GM19468 (cell line): ENCODE results near the gene RASGEF1C.
"Not testable (repeated sequence)": the region's sequence is repeated elsewhere in the genome, so short reads cannot be mapped to it uniquely, and the experiment has no call there.

Experiments used
- ATAC-seq: cut with Tn5 transposase; IDR thresholded peaks from one replicate; pipeline ENCODE4 v1.9.1; 2021; ENCODE audit warnings: mild to moderate bottlenecking, moderate library complexity, moderate number of reproducible peaks; ENCODE audit not compliant: unreplicated experiment; ENCODE audit errors: extremely low read depth

Gene RASGEF1C

DNA sequence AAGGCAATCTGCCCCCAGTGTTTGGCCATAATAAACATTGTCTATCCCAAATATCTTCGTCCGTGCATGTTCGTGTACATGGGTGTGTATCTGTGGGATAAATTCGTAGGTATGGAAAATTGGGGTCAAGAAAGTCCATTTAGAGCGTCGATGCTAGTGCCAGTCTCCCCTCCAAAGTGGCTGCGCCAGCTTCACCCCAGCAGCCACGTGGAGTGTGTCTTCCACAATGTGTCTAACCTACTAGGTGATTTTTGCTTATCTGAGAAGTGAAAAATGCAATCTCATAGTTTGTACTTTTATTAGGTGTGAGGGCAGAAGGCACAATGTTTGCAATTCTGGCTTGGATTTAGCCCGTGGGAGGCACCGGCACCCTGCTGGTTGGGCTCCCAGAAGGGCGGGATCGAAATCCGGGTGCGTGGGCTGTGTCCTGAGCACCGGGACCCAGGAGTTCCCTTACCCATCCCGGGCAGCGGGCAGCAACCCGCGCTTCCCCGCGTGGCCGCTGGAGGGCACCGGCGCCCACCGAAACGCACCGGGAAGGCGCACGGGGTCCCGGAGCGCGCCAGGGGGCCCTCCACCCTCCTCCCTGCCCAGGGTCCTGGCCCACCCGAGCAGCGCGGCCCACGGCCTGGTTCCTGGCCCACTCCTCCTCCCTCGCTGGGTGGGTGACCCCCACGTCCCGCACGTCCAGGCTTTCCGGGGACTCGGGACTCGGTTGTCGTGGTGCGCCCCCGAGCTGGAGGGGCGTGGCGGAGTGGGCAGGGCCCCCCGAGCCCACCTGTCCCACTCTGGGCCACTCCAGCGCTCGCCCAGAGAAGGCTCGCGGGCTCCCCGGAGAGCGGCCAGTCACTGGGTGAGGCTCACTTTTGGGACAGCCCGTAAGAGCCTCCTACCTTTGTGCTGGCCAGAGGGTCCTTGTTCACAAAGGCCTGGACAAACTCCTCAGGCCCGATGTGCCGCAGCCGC lies 82.0 kb downstream of the RASGEF1C start:
- ATAC-seq, result no peak

DNA sequence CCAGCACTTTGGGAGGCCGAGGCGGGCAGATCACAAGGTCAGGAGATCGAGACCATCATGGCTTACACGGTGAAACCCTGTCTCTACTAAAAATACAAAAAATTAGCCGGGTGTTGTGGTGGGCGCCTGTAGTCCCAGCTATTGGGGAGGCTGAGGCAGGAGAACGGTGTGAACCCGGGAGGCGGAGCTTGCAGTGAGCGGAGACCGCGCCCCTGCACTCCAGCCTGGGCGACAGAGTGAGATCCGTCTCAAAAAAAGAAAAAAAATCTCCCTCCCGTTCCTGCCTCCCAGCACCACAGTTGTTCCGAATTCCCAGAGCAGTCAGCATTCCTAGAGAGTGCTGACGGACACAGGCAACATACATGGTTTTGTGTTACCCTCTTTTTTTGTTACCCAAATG lies 82.9 kb downstream of the RASGEF1C start:
- ATAC-seq, result not testable (repeated sequence)

DNA sequence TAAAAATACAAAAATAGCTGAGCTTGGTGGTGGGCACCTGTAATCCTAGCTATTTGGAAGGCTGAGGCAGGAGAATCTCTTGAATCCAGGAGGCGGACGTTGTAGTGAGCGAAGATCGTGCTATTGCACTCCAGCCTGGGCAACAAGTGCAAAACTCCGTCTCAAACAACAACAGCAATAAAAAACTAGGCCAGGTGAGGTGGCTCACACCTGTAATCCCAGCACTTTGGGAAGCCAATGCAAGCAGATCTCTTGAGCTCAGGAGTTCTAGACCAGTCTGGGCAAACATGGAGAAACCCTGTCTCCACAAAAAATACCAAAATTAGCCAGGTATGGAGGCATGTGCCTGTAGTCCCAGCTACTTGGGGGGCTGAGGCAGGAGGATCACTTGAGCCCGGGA lies 84.3 kb downstream of the RASGEF1C start:
- ATAC-seq, result not testable (repeated sequence)

DNA sequence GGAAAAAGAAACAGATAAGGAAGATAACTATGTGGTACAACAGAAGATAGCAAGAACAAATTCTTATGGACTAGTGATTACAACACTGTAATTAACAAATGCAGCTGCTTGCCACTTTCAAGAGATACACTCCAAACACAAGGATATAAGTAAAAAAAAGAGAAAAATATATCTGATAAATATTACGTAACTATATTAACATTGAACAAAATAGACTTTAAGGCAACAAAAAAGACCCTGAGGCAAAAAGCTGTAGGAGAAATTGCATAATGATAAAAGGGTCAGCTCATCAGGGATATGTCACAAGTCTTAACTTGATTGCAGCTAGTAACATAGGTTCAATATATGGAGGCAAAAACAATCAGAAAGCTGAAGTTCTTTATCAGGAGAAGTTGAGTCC lies 86.1 kb downstream of the RASGEF1C start:
- ATAC-seq, result no peak

DNA sequence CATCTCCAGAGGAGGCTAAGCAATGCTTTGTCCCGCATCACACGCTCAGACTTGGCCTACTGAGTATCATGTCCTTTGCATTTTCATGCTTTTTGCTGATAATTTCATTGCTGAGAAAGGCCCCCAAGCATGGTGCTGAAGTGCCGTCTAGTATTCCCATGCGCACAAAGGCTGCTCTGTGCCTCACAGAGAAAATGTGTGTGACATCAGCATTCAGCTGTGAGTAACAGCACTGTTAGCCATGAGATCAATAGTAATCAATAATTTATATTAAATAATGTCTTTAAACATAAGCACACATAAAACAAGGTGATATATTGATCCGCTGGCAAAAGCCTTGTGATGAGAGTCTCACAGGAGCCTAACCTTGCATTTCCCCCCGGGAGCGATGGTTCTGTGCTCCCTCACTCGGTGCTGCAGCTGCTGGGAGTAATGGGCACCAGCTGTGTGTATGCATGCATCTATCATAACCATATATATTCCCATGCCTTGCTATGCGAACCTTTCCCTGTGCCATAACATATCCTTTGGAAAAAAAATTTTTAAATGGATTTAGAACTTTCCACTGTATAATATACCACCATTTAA lies 87.1 kb downstream of the RASGEF1C start:
- no peak for ATAC-seq

DNA sequence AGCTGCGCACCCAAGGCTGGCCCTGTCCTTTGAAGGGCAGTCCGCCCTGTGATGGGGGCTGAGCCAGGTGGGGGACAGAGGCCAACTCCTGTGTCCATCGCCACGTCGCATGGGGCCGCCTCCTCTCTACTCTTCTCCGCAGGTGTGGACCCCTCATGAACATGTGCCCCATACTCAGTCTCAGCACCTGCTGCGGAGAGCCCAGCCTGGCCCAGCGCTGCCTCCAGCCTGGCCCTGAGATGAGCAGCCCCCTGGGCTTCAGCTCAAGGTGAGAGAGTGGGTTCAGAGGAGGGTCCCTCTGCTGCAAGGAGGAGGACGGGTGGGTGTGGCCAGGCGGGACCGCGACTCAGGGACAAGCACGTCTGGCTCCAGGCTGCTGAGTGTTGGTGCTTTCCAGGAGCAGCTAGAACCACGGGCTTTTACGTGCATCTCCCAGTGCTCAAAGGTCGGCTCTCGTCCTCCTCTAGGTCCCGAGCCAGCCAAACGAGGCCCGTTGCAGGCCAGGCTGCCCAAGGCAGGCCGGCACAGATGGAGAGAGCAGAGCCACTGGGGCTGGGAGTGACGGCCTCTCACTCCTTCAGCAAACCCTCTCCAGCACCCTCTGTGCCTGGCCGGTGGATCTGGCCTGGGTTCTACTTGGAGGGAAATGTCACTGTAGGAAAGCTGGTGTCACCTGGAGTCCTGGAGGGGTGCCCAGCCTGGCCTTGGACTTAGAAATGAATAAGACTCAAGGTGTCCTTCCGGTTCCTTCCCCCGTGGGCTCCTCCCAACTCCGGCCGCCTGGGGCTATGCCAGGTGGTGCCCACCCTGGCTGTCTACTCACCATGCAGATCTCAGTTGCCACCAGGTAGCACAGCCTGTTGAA lies 88.5 kb downstream of the RASGEF1C start:
- no peak for ATAC-seq

DNA sequence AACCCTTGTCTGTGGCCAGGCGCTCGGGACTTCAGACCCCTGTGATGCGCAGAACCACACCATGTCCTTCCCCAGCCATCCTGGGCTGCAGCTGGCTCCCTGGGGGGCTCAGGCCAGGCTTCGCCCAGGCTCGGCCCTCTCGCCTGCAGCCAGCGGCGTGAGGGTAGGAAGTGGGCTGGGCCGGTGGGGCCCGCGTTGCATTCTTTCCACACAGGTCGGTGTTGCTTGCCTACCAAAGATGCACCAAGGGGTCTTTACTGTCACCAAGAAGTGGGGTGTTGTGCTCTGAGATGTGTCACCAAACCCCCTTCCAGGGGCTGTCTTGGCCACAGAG lies 89.1 kb downstream of the RASGEF1C start:
- ATAC-seq, result no peak

DNA sequence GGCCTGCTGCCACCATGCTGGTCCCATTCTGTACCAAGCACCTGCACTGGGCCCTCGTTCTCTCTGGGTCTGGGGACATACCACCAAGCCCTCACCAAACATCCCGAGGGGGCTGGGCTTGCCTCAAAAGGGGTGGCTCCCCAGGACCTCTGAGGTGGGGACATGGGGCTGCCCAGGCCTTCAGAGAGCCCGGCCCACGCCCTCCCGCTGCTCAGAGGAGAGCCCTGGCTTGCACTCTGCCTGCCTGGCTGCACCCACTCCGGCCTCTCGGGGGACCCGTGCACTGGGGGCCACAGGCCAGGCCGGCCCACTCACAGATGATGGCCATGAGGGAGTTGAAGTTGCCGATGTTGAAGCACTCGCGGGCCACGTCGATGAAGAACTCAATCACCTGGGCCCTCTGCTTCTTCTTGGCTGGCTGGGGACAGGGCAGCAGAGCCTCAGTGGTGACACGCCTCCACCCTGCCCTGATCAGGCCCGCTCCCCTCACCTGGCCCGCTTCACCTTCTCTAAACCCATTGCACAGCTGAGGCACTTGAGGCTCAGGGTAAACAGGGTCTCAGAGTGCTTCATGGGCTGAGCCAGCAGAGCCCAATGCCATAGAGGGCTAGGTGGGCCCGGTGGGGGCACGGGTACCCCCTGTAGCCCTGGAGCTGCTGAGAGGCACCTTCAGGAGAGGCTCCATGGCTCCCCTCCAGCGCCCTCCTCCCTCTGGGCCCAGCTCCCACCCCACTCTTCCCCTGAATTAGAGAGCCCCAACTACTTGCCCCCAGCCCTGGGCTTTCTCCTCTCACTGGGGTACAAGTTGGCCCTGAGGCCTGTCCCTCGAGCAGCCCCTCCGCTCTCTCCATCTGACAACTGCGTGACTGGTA lies 89.7 kb downstream of the RASGEF1C start:
- ATAC-seq, result no peak

DNA sequence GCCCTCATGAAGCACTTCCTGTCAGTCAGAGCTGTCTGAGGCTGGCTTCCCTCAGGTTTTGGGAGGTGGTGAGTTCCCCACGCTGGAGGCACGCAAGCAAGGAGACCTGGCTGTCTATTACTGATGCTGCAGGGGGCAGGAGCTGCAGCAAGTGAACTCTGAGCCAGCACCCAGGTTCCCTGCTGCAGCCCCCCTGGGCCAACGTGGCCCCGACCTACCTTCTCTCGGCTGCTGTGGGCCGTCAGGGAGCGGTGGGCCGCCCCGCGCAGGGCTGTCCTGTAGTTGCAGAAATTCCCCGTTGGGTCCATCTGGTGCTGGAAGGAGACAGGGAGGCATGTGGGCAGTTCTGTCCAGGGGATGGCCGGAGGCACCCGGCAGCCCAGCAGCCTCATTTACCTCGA lies 90.6 kb downstream of the RASGEF1C start:
- no peak for ATAC-seq

DNA sequence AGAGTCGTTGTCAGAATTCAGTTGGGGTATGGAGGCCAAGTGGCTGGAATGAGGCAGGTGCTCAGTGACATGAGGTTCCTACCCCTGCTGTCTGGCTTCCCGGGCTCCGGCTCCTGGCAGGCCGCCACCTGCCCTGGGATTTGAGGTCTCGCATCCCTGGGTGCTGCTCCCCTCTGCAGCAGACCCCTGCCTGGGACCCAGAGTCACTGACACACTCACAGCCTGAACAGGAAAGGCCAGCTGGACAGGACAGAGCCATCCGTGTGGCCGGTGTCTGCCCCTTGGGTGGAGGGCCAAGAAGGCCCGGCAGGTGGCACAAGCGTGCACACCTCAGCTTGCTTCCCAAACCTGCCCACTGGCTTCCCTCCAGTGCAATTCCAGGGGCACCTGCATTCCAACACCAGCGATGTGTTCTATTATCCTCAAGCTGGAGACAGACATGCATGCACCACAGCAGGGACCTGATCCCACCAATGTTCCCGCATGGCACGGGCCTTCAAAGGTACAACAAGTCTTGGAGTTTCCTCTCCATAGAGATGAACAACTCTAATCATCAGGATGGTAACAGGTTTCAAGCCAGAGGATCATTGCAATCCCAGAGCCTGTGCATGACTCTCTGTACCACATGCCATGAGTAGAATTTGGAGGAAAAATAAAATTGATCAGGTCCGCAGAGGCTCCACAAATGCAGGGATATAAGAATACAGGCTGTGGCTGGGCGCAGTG lies 91.8 kb downstream of the RASGEF1C start:
- no peak for ATAC-seq

DNA sequence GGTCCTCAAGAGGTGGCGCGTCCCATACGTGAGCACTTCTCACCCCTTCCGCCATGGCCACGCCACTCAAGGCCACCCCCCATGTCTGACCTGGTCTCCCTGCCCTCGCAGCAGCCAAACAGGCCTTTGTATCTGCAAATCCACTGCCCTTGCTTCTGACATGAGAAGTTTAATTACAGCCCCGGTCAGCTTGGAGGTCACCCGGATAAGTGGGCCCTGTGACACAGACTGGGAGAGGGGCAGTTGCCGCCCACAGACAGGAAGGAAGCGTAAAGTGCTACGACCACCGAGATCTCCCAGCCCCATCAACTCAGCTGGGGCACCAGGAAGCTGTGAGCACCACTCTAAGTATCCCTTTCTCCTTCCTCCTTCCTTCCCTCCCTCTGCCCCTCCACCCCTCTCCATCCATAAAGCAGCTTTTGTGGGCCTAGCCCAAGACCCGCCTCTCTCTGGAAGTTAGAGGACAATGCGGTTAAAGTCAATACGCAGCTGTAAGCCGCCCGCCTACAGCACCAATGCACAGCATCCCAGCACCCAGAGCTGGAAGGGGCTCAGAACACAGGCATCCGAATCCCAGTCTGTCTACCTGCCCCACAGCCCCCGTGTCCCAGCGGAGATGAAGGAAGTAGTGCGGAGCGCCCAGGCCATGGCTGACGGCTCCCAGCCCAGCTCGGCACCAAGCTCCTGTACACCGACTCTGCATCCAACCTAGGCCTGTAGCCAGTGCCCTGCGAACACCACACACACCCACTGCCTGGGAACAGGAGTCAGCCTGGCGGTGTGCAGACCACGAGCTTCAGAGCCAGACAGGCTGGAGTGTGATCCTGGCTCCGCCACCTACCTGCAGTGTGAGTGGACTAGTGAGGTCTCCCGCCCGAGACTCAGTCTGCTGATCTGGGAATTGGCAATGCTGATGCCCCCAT lies 92.7 kb downstream of the RASGEF1C start:
- ATAC-seq, result no peak

DNA sequence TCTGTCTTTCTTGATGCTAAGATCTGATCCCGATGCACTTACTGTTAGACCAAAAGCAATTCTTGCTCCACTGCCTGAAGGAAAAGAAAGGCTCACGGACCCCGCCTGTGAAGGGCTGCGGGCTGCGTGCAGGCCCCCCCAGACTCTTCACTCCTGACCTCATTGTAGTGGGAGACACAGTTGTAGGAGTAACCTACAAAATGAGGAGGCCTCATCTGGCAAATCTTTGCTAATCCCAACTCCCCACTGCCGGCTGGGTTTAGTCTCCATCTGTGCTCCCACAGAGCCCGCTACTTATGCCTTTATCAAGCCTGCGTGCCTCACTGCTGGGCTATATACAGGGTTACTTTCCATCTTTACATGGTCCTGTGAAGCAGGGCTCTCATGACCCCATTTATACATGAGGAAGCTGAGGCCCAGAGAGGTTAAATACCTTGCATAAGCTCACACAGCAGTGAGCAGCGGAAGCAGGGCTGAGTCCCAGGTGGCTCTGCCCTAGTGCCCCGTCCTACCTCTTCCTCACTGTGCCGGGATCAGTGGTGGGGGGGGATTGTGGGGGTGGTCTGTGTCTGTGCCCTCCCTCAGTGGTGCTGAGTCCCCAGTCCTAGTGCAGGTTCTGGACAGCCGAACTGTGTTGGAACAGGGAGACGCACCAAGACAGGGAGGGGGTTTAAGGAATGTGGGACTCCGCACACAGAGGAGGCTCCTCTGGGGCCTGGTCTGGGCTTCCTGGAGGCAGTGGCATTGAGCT lies 93.5 kb downstream of the RASGEF1C start:
- no peak for ATAC-seq

DNA sequence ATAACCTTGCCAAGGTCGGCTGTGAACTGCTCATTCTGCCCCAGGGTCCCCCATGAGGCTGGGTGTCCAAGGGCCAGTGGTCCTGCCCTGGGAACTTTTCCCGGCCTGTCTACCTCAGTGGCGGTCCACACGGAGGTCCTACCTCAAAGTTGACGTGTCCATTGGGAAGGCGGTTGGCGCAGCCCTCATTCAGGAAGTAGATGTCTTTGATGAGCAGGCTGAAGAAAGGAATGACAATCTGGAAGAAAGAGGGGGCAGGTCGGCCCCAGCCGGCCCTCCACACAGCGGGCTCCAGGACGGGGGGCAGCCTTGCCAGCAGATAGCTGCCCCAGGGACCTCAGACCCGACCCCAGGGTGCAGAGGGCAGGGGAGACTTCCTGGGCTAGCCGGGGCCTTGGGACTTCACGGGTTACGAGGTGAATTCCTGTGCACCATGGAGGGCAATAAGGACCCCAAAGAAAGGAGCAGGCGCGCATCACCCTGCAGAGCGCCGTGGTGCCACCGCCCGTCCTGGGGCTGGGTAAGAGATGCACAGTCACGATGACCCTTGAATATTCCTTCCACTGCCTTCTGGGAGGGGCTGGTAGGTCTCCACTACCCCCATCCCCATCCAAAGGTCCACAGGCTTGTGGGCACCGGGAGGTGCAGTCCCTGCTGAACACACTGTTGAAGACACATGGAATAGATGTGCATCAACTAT lies 94.6 kb downstream of the RASGEF1C start:
- no peak for ATAC-seq

DNA sequence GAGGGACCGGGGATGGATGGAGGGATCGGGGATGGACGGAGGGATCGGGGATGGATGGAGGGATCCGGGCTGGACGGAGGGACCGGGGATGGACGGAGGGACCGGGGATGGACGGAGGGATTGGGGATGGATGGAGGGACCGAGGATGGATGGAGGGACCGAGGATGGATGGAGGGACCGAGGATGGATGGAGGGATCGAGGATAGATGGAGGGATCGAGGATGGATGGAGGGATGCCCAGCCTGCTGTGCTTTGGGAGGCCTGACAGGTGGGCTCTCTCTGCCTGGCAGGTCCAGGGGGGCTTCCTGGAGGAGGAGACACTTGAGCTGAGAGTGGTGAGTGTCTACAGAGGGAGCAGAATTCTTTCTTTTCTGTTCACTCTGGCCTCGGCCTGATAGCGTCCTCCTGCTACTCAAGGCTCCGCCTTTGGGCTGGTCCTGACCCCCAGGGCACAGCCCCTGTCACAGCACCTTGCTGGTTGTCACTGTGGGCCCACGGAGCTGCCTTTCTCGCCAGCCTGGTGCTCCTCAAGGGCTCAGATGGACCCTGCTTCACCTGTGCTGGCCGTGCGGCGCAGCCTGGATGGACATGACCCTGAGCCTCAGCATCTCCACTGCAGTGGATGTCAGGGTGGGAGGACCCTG lies 95.2 kb downstream of the RASGEF1C start:
- ATAC-seq, result no peak

DNA sequence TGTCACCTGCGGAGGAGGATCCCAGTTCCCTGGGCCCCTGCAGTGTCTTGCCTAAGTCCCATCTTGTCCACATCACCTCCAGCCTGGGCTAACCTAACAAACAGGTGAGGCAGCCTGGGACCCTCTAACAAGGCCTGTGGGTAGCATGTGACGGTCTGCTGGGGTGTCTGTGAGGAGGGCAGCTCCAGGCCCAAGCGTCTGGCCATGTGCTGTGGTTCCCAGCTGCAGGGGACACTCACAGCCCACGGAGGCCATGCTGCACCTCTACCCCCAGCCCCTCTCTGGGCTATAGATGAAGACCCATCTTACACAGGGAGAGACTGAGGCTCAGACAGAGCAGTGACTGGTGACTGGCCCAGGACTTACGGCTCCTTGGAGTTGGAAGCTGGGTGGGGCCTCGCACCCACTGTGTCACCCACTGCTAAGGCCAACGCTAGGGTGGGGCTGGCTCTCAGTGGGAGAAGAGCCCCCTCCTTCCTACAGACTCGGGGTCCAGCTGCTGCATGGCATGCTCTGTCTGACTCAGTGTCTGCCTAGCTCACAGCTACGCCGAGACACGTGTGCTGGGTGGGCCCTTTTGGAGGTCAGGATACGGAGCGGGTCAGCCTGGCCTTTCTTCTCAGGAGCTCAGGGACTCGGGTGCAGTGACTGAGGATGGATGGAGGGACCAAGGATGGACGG lies 96.7 kb downstream of the RASGEF1C start:
- ATAC-seq, result no peak
